ENCODE data around the gene VSIR.

VSIR gene

DNA sequence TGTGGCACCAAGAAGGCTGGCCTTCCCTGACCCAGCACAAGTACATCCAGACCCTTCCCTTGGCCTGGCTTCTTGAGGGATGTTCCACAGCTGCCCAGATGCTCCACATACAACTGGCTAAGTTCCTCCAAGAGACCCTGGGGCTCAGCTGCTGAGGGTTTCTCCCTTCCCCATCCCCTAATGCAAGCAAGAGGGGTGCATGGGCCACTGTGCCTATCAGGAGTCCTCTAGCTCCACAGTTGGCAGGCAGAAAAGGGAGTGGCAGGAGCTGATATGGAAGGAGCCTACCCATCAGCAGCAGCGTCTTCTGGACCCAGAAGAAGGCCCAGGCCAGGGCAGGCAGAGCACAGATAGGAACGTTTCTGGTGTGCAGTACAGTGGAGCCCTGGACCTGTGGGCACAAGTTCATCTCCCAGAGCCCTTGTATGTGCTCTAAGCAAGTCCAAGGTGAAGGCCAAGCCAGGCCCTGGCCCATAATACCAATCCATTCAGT is 26.2 kb downstream of the VSIR start:
- no peak for DNase-seq (ENCODE audit: low read depth)

DNA sequence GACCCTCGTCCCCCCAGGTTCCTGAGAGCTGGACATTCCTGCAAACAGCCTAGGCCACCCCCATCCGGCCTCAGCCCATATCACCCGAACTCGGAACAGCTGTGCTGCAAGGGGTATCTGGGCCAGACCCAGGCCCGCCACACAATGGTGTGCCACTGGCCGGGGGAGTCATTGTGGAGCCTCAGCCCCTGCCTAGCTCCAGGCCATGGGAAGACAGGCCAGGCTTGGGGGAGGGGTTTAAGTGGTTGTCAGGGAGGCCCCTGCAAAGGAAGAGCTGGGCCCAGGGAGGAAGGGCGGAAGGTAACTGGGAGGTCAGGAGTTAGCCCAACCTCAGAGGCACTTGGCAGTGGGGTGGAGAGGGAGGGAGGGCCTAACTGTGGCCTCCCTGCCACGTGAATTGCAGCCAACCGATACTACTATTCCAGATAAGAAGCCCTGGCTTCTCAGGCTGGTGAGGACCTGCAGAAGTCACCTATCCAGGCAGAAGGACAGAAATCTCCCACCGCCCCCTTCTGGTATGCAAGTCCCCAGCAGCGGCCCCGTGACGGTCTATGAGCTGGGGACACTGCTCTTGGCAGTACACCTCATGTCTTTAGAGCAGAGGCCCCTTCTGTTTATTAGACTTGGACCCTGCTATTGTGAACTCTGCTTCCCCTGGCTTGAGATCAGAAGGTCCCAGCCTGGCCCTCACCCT is 26.8 kb downstream of the VSIR start:
- no peak for DNase-seq (ENCODE audit: low read depth)

DNA sequence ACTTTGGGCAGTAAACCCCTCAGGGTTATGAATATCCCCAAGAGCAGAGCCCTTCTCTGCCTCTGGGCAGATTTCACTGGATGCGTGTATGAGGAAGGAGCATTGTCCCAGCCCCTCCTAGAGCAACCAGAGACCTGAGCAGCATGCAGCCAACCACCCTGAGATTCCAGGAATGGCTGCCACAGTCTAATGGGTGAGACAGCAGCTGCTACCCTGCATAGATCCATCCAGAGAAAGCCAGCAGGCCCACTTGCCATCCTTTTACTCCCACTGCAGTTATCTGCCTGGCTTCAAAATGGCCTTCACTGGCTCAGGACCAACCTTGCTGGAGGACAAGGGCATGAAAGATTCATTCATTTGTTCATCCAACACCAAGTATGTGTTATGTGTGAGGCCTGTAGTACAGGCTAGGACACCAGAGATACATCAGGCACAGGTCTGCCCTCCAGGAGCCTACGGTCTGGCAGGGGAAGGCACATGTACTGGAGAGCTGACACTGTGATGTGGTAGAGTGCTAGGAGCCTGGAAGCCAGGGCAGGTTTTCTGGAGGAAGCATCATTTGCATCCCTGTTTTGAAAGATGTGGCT is 27.6 kb downstream of the VSIR start:
- DNase-seq (ENCODE audit: low read depth): no peak

GRCh38 chr10:71744897-71745663 is 28.2 kb downstream of the VSIR start:
- no peak for DNase-seq (ENCODE audit: low read depth)

GRCh38 chr10:71743866-71744265 is 29.5 kb downstream of the VSIR start:
- no peak for DNase-seq (ENCODE audit: low read depth)

- no peak for DNase-seq (ENCODE audit: low read depth)
Observed at GRCh38 chr10:71743089-71743838, 30.1 kb downstream of the VSIR start.

GRCh38 chr10:71742301-71743088 is 30.8 kb downstream of the VSIR start:
- no peak for DNase-seq (ENCODE audit: low read depth)

GRCh38 chr10:71741671-71742070 is 31.6 kb downstream of the VSIR start:
- DNase-seq (ENCODE audit: low read depth): no peak

DNA sequence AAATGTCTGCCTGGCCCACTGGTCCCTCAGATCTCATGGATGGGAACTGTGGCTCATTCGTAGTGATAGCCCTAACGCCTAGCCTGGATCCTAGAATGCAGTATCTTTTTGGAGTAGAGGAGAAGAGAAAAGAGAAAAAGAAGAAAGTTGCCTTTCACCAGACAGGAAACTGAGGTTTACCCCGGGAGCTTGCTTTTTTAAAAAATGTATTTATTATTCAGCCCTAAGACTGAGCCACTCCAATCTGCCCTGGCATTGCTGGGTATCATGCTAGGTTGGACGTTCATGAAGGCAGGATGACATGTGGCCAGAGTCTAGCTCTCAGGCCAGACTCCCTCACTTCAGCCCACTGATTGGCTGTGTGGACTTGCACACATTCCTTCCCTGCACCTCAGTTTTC is 32.3 kb downstream of the VSIR start:
- DNase-seq (ENCODE audit: low read depth): no peak

GRCh38 chr10:71740069-71740653 is 33.2 kb downstream of the VSIR start:
- peak; percentile 36 for DNase-seq (ENCODE audit: low read depth)

GRCh38 chr10:71739358-71739900 is 33.9 kb downstream of the VSIR start:
- DNase-seq (ENCODE audit: low read depth): no peak

GRCh38 chr10:71737834-71738197 is 35.5 kb downstream of the VSIR start:
- no peak for DNase-seq (ENCODE audit: low read depth)

DNA sequence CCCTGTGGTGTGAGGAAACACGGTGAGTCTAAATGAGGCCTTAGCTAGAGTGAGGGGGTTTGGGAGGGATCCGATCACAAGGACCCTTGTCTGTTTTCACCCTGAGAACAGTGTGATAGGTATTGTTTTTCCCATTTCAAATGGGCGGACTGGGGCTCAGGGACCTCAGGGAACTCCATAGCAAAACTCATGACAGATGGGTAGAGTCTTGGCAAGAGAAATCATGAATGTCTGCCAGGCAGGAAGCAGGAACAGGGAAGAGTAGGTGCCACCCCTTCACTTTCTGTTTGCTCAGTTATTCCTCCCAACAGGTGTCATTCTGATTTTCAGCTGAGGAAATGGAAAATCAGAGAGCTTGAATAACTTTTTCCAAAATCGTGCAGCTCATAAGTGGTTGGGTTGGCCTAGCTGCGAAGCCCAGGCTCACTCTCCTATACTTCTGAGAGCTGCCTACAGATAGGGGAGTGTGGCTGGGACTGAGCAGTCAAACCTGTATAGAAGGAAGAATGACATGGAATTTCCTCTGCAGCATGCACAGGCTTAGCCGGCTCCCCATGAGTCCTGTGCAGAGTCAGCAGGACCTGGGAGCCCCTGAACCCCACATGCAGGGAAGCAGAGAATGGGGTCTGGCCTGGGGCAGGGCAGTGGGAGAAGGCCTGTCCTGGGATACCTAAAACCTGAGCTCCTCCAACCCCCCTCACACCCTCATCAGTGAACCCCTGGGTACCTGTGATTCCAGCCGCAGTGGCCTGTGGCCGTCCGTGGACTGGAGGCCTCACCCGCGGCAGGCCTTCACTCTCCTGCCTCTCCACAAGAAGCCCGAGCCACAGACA is 36.1 kb downstream of the VSIR start:
- DNase-seq (ENCODE audit: low read depth): no peak

GRCh38 chr10:71736570-71736952 is 36.8 kb downstream of the VSIR start:
- no peak for DNase-seq (ENCODE audit: low read depth)

GRCh38 chr10:71735709-71736569 is 37.4 kb downstream of the VSIR start:
- DNase-seq (ENCODE audit: low read depth): no peak

DNA sequence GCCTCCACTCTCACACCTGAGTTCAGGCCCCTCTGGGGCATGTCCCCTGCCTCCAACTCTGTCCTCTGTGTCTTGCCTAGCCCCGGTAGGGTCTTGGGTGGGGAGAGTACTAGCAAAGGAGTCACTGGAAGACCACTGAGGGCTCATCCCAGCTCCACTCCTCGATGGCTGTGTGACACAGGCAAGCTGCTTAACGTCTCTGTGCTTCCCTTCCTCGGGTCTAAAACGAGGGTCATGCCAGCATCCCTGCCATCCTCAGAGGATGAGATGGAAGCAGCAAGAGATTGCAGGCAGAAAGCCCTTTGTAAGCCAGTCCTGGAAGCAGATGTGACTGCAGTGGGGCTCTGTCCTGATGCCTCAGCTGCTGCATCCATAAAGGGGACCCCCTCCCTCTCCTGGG is 38.5 kb downstream of the VSIR start:
- DNase-seq (ENCODE audit: low read depth): no peak

DNA sequence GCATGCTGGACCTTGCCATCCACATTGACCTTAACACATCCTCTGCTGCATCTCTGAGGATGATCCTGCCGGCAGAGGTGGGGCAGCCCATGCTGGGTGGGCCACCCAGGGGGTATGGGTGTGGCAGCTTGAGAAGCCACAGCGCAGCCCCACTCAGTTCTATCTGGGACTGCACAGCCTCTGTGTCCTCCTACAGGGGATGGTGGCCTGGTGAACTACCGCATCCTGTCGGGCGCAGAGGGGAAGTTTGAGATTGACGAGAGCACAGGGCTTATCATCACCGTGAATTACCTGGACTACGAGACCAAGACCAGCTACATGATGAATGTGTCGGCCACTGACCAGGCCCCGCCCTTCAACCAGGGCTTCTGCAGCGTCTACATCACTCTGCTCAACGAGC is 41.5 kb downstream of the VSIR start:
- no peak for DNase-seq (ENCODE audit: low read depth)

GRCh38 chr10:71729161-71729636 is 44.1 kb downstream of the VSIR start:
- DNase-seq (ENCODE audit: low read depth): no peak
